ENCODE data around the gene FOSL1. TPM values are rescaled to one million over a fixed set of nuclear protein-coding genes. Genes with fewer than 3 reads are reported as not detected.
A peak's percentile ranks its signal among the peaks of the same experiment; 100 is the strongest.

The FOSL1 gene
- total RNA-seq, 1 donor from 2014 or later, result 37.9 TPM

DNA sequence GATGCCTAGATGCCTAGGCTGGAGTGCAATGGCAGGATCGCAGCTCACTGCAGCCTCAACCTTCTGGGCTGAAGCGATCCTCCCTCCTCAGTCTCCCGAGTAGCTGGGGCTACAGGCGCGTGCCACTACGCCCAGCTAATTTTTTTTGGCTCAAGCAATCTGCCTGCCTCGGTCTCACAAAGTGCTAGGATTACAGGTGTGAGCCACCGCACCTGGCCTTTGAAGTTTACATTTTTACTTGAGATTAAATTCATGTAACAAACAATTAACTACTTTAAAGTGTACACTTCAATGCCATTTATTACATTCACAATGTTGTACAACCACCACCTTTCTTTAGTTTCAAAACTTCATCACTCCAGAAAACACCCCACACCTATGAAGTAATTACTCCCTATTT, 3.5 kb upstream of the FOSL1 start:
- TF ChIP-seq EZH2 (IDR thresholded peaks at IDR 0.05; ENCODE audit: insufficient read depth, low read length), result no peak
- TF ChIP-seq, protein P1, sequence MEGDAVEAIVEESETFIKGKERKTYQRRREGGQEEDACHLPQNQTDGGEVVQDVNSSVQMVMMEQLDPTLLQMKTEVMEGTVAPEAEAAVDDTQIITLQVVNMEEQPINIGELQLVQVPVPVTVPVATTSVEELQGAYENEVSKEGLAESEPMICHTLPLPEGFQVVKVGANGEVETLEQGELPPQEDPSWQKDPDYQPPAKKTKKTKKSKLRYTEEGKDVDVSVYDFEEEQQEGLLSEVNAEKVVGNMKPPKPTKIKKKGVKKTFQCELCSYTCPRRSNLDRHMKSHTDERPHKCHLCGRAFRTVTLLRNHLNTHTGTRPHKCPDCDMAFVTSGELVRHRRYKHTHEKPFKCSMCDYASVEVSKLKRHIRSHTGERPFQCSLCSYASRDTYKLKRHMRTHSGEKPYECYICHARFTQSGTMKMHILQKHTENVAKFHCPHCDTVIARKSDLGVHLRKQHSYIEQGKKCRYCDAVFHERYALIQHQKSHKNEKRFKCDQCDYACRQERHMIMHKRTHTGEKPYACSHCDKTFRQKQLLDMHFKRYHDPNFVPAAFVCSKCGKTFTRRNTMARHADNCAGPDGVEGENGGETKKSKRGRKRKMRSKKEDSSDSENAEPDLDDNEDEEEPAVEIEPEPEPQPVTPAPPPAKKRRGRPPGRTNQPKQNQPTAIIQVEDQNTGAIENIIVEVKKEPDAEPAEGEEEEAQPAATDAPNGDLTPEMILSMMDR (IDR thresholded peaks at IDR 0.05; ENCODE audit: insufficient read depth, low read depth, low read length), result no peak
- H3K27ac Mint-ChIP-seq (ENCODE audit: unreplicated experiment), result peak overlapping the region; percentile 86
- H3K27me3 Mint-ChIP-seq (ENCODE audit: low read depth, unreplicated experiment), result no peaks in the 10 kb centered on the region

DNA sequence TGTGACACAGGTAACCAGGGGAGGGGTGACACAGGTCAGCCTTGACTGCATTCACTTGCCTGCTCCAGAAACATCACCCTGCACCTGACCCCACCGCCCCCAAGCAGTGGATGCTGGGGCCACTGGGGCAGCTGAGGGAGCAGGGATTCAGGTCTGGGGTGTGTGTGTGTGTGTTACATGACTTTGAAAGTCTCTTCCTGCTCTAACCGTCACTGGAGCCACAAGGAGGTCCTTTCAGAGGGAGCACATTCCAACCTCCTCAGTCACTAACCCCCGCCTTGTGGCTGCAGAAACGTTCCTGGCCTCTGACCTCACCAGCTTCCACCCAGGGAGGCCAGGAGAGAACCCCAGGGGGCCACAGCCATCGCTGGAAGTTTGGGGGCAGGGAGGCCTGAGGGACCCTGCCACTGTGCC, 2.9 kb upstream of the FOSL1 start:
- no peak overlapping the region for H2AFZ ChIP-seq (ENCODE audit: low read depth, low read length)
- H3K36me3 ChIP-seq (ENCODE audit: insufficient read depth, low read length), result no peaks in the 10 kb centered on the region
- H4K20me1 ChIP-seq (ENCODE audit: insufficient read depth, low read length), result peaks cover 16% of the 10 kb centered on the region
- no peaks in the 10 kb centered on the region for H3K36me3 Mint-ChIP-seq (ENCODE audit: low read depth, unreplicated experiment)
- peaks cover 31% of the 10 kb centered on the region for H3K4me1 Mint-ChIP-seq (ENCODE audit: low read depth, unreplicated experiment)
- H3K27me3 ChIP-seq (ENCODE audit: insufficient read depth, low read length), result no peaks in the 10 kb centered on the region
- no peaks in the 10 kb centered on the region for H3K9me3 ChIP-seq (ENCODE audit: insufficient read depth, low read depth, low read length)
- peak overlapping the region; percentile 74 for H3K4me2 ChIP-seq (ENCODE audit: low read length)
- DNase-seq (ENCODE audit: low read depth) (peak; percentile 86), FAIRE-seq (no peak)
- H3K27ac Mint-ChIP-seq (ENCODE audit: unreplicated experiment), result peak overlapping the region; percentile 86
- peak overlapping the region; percentile 57 for H3K9ac ChIP-seq (ENCODE audit: low read length)
- TF ChIP-seq, protein P1 (IDR thresholded peaks at IDR 0.05; ENCODE audit: insufficient read depth, low read depth, low read length), result no peak
- TF ChIP-seq EZH2 (IDR thresholded peaks at IDR 0.05; ENCODE audit: insufficient read depth, low read length), result no peak
- no peaks in the 10 kb centered on the region for H3K27me3 Mint-ChIP-seq (ENCODE audit: low read depth, unreplicated experiment)
- H3K27ac ChIP-seq (ENCODE audit: low read depth, low read length), result peak overlapping the region; percentile 82
- H3K79me2 ChIP-seq (ENCODE audit: insufficient read depth, low read length), result peaks cover 29% of the 10 kb centered on the region
- H3K4me1 ChIP-seq (ENCODE audit: insufficient read depth, low read length), result peaks cover 36% of the 10 kb centered on the region
- no peaks in the 10 kb centered on the region for H3K9me3 Mint-ChIP-seq (ENCODE audit: unreplicated experiment)
- H3K4me3 ChIP-seq (ENCODE audit: insufficient read depth, low read depth, low read length), result no peak overlapping the region
- H3K4me3 Mint-ChIP-seq (ENCODE audit: unreplicated experiment), result peak overlapping the region; percentile 9

More for the DNA sequence above, 3.5 kb upstream of the FOSL1 start:
- peak overlapping the region; percentile 82 for H3K27ac ChIP-seq (ENCODE audit: low read depth, low read length)
- peaks cover 31% of the 10 kb centered on the region for H3K4me1 Mint-ChIP-seq (ENCODE audit: low read depth, unreplicated experiment)
- H3K36me3 Mint-ChIP-seq (ENCODE audit: low read depth, unreplicated experiment), result no peaks in the 10 kb centered on the region
- no peaks in the 10 kb centered on the region for H3K9me3 ChIP-seq (ENCODE audit: insufficient read depth, low read depth, low read length)
- no peaks in the 10 kb centered on the region for H3K27me3 ChIP-seq (ENCODE audit: insufficient read depth, low read length)
- H3K4me1 ChIP-seq (ENCODE audit: insufficient read depth, low read length), result peaks cover 30% of the 10 kb centered on the region
- peak overlapping the region; percentile 57 for H3K9ac ChIP-seq (ENCODE audit: low read length)
- no peaks in the 10 kb centered on the region for H3K9me3 Mint-ChIP-seq (ENCODE audit: unreplicated experiment)
- FAIRE-seq (no peak), DNase-seq (ENCODE audit: low read depth) (no peak)
- peak overlapping the region; percentile 74 for H3K4me2 ChIP-seq (ENCODE audit: low read length)
- H3K4me3 Mint-ChIP-seq (ENCODE audit: unreplicated experiment), result peak overlapping the region; percentile 4
- no peak overlapping the region for H2AFZ ChIP-seq (ENCODE audit: low read depth, low read length)
- peaks cover 9% of the 10 kb centered on the region for H4K20me1 ChIP-seq (ENCODE audit: insufficient read depth, low read length)
- H3K79me2 ChIP-seq (ENCODE audit: insufficient read depth, low read length), result peaks cover 23% of the 10 kb centered on the region
- no peaks in the 10 kb centered on the region for H3K36me3 ChIP-seq (ENCODE audit: insufficient read depth, low read length)
- H3K4me3 ChIP-seq (ENCODE audit: insufficient read depth, low read depth, low read length), result no peak overlapping the region

DNA sequence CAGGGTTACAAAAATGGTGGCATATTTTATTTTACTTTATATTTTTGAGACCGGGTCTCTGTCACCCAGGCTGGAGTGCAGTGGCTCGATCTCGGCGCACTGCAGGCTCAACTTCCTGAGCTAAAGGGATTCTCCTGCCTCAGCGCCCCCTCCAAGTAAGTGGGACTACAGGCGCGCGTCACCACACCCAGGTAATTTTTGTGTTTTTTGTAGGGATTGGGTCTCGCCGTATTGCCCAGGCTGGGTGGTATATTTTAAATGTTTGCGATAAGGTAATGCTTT, 652 bp upstream of the FOSL1 start:
- Histone ChIP-seq H3K27me3 (ENCODE audit: insufficient read depth, low read length) (no peaks in the 10 kb centered on the region), H3K36me3 (ENCODE audit: insufficient read depth, low read length) (peaks cover 13% of the 10 kb centered on the region), H3K4me1 (ENCODE audit: insufficient read depth, low read length) (peaks cover 48% of the 10 kb centered on the region), H3K27ac (ENCODE audit: low read depth, low read length) (peak overlapping the region; percentile 67), H3K9me3 (ENCODE audit: insufficient read depth, low read depth, low read length) (no peaks in the 10 kb centered on the region), H3K79me2 (ENCODE audit: insufficient read depth, low read length) (peaks cover 51% of the 10 kb centered on the region), H3K9ac (ENCODE audit: low read length) (peak overlapping the region; percentile 28), H3K4me3 (ENCODE audit: insufficient read depth, low read depth, low read length) (peak overlapping the region; percentile 19), H4K20me1 (ENCODE audit: insufficient read depth, low read length) (peaks cover 36% of the 10 kb centered on the region), H3K4me2 (ENCODE audit: low read length) (peak overlapping the region; percentile 89), H2AFZ (ENCODE audit: low read depth, low read length) (no peak overlapping the region)
- no peaks in the 10 kb centered on the region for H3K27me3 Mint-ChIP-seq (ENCODE audit: low read depth, unreplicated experiment)
- no peaks in the 10 kb centered on the region for H3K9me3 Mint-ChIP-seq (ENCODE audit: unreplicated experiment)
- peaks cover 34% of the 10 kb centered on the region for H3K4me1 Mint-ChIP-seq (ENCODE audit: low read depth, unreplicated experiment)
- H3K36me3 Mint-ChIP-seq (ENCODE audit: low read depth, unreplicated experiment), result peaks cover 3% of the 10 kb centered on the region
- peak overlapping the region; percentile 77 for H3K27ac Mint-ChIP-seq (ENCODE audit: unreplicated experiment)
- TF ChIP-seq EZH2 (IDR thresholded peaks at IDR 0.05; ENCODE audit: insufficient read depth, low read length), result no peak
- TF ChIP-seq, protein P1 (IDR thresholded peaks at IDR 0.05; ENCODE audit: insufficient read depth, low read depth, low read length), result no peak
- no peak for FAIRE-seq
- H3K4me3 Mint-ChIP-seq (ENCODE audit: unreplicated experiment), result peak overlapping the region; percentile 76
- no peak for DNase-seq (ENCODE audit: low read depth)
